ENCODE results near the gene PWWP2B.

The PWWP2B gene

DNA sequence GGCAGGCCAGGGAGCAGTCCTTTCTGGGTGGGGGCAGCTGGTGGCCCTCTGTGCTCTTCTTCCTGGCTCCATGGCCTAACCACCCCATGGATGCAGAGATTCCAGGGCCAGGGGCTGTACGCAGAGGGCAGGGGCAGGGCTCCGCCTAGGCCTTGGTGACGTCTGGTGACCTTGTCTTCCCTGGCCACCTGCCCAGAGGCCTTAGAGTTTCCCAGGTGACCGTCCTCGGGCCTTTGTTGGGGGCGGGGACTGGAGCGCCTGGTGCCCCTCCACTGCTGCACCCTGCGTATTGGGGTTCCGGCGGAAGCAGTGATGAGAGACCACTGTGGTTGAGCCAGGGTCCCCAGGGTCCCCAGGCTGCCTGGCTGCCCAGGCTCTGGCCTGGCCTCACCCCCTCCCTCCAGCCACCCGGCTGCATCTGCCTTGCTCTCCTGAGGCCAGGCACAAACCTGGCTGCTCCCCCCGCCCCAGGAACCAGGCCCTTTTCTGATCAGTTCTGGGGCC lies 10.3 kb downstream of the PWWP2B start:
- DNase-seq (ENCODE audit: low spot score), result no peak

DNA sequence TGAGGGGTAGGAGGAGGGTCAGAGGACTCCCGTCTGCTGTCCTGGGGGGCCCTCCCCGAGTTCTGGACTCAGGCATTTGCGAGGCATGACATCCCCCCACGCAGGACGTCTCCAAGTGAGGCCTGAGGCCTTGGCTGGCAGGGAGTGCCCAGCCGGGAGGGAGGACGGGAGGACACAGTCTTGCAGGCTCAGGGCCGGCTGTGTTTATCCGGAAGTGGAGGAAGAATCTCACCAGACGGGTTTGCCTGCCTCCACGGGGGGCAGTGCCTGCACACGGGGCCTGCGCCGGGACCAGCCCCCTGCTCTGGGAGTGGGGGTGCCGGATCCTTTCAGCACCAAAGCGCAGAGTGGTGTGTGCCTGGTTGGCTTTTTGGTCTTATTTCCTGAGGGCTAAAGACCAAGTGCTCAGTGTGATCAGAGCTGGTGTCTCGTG lies 10.9 kb downstream of the PWWP2B start:
- no peak for DNase-seq (ENCODE audit: low spot score)

DNA sequence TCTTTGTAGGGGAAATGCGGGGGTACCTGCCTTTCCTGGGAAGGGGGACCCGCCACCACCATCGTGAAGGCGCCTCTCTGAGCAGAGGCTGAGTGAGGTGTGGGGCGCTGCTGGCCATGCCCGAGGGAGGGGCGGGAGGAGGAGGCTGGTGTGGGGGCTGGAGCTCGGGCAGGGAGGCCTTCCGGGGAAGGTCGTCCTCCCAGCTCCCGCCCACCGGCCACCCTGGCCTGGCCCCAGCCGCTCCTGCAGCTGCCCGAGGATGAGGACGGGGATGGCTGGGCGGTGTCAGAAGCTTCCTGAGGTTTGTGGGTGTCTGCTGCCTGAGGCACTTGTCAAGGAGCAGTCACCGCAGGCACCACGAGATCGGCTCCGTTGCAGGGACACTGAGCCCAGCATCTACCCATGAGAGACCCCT lies 11.4 kb downstream of the PWWP2B start:
- DNase-seq (ENCODE audit: low spot score), result no peak

DNA sequence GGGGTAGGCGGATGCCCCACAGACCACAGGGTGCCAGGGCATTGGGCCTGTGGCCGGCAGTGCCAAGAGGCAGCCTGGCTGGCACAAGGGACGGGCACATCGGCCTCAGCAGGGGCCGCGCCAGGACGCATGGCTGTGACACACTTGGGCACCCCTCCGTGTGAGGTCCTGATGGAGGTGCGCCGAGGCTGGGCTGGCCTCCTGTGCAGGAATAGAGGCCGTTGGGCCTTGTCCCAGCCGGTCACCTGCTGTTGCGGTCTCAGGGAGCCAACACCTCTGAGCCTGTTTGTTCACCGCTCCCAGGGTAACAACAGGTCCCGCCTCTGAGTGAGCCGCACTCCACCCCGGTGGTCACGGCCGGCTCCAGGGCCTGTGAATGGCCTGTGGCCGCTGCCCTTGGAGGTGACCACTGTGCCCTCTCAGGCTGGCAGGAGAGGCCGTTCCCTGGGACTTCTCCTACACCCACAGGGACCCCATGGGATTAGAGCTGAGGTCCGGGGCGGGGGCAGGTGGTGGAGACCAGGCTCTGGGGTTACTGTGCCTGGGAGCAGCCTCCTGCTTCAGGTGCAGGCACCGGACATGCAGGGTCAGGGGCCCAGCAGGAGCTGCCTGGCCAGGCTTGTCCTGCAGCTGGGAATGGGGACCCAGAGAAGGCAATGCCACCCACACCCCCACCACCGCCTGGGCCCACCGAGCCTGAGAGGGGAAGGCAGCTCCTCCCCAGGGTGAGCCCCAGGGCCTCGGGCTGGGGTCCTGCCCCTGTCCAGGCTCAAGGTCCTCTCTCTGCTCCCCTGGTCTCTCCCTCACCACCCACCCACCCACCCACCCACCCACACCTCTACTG lies 12.0 kb downstream of the PWWP2B start:
- DNase-seq (ENCODE audit: low spot score), result no peak

DNA sequence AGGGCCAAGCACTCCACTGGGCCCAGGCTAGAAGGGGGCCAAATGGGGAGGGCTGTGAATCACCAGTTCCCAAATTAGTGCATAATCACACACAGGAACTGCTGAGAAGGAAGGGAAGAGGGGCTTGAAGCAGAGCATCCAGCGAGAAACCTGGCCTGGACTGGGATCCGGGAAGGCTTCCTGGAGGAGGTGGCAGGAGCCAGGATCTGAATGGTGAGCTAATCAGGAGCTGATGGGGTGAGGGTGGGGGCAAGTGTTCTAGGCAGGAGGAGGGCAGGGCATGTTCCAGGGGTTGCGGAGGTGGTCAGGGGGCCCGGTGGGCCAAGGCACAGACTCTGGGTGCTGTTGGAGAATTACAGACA lies 12.6 kb downstream of the PWWP2B start:
- no peak for DNase-seq (ENCODE audit: low spot score)

DNA sequence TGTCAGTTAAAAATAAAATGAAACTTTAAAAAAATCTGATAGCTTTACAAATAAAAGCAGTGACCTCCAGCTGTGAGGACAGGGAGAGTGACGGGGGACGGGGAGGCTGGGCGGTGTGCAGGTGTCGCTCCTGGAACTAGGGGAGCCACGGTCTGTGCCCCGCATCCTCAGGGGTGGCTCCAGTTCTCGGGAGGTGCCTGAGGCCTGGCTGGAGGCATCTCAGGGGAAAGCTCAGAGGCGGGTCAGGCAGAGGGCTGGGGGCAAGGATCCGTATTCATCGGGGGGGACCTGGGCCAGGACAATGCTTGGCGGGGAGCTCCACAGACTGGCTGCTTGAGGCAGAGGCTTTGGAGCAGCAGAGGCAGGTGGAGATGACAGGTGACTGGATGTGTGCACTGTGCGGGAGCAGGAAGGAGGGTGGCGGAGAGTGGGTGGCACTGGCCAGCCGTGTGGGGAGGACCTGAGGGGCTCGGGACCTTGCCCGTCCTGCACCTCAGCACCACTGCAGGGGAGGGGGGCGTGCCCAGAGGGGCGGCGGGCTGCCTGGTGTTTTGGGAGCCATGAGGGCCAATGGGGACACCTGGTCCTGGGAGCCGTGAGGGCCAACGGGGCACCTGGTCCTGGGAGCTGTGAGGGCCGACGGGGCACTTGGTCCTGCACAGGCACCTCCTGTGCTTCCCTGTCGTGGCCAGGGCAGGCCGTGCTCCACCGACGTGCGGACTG lies 13.2 kb downstream of the PWWP2B start:
- DNase-seq (ENCODE audit: low spot score), result no peak

DNA sequence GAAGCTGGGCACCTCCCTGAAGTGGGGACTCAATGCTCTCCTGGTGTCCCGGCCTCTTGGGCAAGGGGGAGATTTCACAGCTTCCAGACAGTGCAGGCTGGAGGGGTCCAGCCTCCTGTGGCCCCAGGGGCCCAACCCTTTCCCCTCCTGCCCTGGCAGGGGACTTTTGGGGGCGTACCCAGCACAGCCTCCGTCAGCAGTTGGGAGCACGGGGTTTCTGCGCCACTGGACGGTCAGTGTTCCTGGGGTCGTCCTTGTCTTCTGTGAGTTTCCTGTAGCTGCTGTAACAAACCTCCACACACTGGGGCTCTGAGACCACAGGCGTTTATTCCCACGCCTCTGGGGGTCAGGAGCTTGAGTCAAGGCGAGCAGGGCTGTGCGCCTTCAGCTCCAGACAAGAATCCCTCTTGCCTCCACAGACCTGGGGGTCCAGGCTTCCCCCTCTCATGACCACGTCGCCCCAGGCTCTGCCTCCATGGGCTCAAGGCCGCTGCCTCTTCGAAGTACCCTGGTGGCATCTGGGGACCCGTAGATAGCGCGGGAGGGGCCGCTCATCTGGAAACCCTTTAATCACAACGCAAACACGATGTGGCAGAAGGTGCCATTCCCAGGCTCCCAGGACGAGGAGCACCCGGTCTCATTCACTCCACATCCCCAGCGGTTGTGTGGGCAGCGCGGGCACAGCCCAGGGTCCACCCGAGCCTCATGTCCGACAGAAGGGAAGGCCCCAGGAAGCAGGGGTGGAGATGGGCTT lies 14.0 kb downstream of the PWWP2B start:
- DNase-seq (ENCODE audit: low spot score), result no peak

DNA sequence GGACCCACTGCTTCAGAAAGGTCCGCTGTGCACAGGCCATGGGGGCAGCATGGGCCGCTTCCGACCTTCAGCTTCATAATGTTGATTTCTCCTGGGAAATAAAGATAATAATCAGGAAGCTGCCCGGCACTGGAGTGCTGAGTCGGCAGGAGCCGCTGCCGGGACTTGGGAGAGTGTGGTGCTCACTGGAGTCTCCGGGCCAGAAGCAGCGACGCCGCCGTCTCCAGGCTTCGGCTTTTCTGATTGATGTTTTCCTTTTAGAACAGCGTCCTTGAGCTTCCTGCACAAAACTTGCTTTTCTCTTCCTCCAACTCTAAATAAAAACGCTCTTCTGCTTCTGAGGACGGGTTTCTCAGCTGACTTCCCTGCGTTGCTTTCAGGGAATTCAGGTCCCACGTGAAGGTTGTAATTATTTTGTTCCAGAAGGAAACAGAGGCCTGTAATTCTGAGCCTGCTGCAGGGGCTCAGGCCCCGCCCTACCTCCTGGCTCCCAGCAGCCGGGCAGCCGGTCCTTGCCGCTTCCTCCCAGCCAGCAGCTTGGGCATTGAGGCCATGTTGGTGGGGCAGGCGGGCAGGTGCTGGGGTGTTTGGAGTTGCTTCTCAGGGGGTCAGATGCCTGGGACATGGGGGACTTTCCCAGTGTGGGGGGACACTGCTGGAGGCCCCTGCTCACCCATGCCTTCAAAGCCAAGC lies 14.7 kb downstream of the PWWP2B start:
- peak; percentile 83 for DNase-seq (ENCODE audit: low spot score)

DNA sequence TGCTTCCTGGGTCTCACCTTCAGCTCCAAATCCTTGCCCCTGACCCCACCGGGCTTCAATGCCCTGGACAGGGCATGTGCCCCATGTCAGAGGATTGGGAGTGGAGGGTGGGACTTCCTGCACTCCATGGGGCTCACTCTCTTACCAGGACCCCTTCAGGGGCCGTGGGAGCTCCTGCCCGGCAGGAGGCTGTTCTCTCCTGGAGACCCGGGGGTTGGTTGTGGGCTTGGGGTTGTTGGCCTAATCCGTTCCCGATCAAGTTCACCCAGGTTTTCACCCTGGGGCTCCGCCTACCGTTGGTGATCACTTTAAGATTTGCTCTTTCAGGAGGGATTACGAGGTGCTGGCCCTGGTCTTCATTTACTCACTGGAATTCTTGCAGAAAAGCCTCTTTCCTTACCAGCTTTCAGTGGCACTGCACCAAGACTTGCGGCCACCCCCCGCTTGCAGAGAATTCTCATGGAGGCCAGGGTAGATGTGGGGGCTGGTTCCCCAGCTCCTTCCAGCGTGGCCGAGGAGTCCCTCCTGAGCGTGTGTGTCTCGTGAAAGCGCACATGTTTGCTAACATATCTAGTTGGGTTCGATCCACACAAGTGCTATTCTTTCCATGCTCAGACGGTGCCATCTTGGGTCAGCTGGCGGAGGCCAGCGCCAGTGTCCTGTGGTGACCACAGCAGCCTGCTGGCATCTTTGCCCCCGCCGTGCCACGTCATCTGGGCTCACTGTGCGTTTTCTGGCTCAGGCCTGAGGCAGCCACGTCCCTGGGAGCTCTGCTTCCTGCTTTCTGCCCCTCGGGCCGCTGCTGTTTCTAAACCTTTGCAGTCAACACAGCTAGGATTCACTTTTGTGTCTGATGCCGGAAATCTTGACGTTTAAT lies 15.6 kb downstream of the PWWP2B start:
- DNase-seq (ENCODE audit: low spot score), result no peak

DNA sequence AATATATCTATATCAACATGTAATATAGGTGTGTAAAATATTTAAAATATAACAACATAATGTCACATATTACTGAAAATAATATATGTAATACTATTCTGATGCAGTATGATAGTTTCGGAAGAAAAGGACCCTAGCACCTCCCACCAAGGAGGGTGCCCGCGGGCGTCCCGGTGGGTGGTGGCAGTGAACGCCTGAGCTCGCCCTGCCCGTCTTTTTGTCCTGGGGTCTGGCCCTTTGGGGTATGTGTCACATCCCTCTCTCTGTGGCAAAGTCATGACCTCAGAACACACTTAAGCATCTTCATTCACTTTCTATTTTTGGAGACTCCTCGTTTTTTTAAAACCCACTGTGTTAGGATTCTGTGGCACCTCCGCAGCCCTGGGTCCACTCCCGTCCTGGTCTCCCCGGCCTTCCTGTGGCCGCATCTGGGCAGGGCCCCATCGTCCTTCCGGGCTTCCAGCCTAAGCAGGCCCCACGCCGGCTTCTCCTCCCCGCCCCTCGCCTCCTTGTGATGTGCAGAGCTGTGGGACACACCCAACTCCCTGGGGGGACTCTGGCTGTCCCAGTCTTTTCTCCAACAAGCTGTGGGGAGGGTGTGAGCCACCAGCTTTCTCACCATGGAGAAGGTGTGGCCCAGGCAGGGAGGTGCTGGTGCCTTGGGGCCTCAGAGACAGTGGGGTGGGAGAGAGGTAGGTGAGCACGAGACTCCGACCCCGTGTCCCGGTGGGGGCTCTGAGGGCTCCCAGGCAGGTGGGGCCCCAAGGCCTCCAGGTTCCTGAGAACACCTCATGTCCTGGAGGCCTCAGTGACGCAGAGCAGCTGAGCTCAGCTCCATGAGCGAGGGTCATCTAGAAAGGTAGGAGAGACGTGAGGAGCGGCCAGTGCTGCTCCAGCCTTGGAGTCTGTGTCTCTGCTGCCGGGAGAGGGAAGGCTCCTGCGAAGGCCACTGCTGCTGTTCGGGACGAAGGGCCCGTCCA lies 16.5 kb downstream of the PWWP2B start:
- DNase-seq (ENCODE audit: low spot score), result no peak

DNA sequence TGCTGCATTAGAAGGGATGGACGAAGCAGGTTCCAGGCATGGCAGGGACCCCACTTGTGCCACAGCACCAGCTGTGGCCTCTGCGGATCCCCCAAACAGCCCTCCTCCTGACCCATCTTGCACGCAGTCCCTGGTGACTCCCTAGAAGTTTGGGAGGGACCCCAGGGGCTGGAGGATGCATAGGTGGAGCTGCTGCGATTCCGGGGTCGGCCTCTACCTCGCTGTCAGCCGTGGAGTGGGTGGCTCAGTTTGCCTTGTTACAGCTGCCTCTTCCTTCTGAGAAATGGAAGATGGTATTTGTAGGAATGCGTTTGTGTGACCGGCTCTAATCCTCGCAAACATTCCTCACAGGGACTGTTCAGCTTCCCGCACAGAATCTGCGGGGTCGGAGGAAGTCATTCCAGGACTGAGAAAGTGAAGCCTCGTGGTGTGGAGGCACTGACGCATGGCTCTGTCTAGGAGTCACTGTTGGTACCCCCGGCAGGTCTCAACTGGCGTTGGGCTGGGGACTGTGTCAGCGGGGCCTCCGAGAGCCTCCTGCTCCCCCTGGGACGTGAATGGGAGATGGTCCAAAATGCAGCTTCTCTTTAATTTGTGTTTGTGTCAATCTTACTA lies 17.5 kb downstream of the PWWP2B start:
- DNase-seq (ENCODE audit: low spot score), result no peak

DNA sequence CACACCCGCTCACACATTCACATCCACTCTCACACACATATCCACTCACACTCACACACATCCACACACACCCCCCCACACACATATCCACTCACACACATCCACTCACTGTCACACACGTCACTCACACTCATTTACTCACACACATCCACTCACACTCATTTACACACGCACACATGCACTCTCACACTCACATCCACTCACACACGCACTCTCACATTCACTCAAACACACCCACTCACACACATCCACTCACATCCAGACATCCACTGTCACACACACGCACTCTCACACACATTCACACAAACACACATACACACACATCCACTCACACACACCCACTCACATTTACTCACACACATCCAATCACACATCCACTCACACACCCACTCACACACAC lies 18.3 kb downstream of the PWWP2B start:
- DNase-seq (ENCODE audit: low spot score), result no peak

DNA sequence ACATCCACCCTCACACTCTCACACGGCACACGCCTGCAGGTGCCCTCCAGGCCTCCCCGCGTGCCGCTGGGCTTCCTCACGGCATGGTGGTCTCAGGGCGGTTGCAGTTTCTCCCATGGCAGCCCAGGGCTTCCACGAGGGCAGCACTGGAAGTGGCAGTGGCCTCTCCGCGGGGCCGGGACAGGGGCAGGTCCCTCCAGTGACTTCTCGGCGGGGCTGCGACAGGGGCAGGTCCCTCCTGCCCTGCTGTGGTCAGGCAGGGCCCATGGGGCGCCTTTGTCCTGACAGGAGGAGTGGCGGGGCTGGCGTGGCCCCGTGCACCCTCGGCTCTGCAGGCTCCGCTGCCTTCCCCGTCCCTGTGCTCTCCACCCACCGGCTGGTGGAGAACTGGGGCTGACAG lies 19.0 kb downstream of the PWWP2B start:
- DNase-seq (ENCODE audit: low spot score), result no peak

DNA sequence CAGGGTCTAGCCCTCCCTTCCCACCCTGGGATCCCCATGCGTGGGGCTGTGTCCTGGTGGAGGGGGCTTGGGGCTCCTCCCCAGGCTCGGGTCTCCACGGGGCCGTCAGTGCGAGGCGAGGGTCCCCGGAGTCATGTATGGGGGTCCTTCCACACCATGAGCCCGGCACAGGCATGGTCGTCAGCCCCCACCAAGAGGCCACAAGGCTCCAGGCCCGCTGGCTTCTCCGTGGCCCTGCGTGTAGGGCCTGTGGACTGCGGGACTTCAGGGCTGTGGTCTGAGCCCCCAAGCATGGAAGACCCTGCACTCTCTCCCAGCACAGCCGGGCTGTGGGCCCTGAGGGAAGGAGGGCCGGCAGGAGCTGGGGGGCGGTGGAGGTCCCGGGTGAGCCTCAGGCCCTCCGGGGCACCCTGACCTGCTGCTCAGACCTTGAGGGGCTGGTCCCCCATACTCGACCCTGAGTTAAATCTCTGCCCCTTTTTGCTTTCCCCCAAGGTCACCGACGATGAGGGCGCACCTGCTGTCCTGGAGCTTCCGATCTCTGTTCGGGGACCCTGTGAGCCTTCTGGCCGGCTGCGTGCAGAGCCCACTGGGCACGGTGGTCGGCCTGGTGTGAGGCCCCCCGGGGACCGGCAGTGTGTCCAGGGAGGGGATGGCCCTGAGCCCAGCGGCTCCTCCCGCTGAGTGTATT lies 19.7 kb downstream of the PWWP2B start:
- no peak for DNase-seq (ENCODE audit: low spot score)

DNA sequence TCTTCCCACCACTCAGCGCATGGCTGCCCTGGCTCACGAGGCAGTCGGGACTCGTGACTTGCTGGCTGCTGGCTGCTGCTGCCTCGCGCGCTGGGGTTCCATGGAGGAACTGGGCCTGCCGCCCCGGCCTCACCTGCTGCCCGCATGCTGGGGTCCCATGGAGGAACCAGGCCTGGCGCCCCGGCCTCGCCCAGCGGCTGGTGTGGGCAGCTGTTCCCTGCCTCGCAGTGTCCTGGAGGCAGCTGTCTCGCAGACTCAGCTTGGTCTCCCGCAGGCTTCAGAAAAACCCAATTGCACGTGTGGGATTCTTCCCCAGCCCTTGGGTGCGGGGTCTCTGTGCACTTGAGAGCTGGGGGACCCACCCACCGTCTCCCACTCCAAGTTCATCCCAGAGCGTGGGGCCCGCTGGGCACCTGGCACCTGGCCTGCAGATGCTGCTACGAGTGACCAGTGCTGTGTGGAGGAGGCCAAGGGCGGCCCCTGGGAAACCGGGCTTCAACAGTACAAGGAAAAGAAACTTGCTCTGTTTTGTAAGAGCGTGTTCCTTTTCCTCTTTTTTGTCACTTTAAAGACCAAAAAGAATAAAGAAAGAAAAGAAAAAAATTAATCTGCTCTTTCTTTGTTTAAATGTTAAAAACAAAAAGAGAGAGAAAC lies 20.4 kb downstream of the PWWP2B start:
- DNase-seq (ENCODE audit: low spot score), result no peak

DNA sequence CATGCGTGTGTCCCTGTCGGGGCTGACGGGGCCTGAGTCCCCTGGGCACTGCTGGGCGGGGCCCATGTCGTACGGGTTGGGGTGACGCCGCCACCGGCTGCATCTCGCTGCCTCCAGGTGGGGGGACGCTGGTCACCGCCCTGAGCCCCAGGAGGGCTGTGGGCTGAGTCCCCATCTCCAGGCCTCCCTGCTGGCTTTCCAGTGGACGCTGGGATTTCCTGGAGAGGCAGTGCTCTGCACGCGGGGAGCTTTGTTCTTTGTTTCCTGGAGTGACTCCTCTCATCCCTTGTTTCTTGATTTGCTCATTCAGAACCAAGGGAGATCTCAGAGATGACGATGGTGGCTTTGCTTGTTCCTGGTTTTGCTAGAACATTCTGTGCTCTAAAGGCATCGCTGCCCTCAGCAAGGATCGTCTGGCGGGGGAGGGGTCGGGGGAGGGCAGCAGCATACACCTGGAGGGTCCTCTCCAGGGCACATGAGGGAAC lies 21.0 kb downstream of the PWWP2B start:
- DNase-seq (ENCODE audit: low spot score), result no peak
